SK-N-SH (cell line): Measurements from ENCODE around the gene THSD7A. TPM values are rescaled to one million over a fixed set of nuclear protein-coding genes. Genes with fewer than 3 reads are reported as not detected.

Experiments
- CTCF ChIA-PET: fragments of 300-600, 350-600 bp; formaldehyde crosslinking; extraction: SDS; loops from one replicate; lab custom pipeline; 2021; lab: Yijun Ruan, JAX
- POLR2A ChIA-PET: fragments of 350-600 bp; sonication (Branson Sonifier 250); formaldehyde crosslinking; extraction: SDS; loops from one replicate; lab custom pipeline; 2020; ENCODE audit warnings: antibody characterized with exemption, inconsistent platforms; lab: Yijun Ruan, JAX
- DNase-seq: peaks from one replicate; pipeline ENCODE4 v3.0.0; 2012
- H2AFZ ChIP-seq: fragments of 200-600 bp; sonication (generic); 2 replicates; pipeline ENCODE4 v1.8.1; 2016; ENCODE audit warnings: antibody characterized with exemption, mild to moderate bottlenecking, low read depth
- H3F3A ChIP-seq: fragments of 200-600 bp; sonication (generic); replicated peaks from 2 replicates; pipeline ENCODE3; 2016; ENCODE audit warnings: antibody characterized with exemption, mild to moderate bottlenecking; ENCODE audit not compliant: insufficient read depth
- H3K27ac ChIP-seq, 2 experiments: fragments of 200-500 bp in 1 of 2; fragments of 200-600 bp in 1 of 2; sonication (Bioruptor generic) in 1 of 2; sonication (generic), shearing (Covaris generic) in 1 of 2; 2 replicates each; pipeline versions ENCODE4 v1.5.1 to v1.6.1; 2014 to 2016; ENCODE audit warnings: low read depth in 2 of 2, inconsistent platforms in 1 of 2, low read length in 1 of 2, mild to moderate bottlenecking in 1 of 2, mixed read lengths in 1 of 2
- H3K27me3 ChIP-seq: fragments of 200-600 bp; sonication (generic), shearing (Covaris generic); 2 replicates; pipeline ENCODE4 v1.6.1; 2016; ENCODE audit warnings: mixed run types; ENCODE audit not compliant: insufficient read depth
- H3K36me3 ChIP-seq, 2 experiments: fragments of 200-500 bp in 1 of 2; fragments of 200-600 bp in 1 of 2; sonication (Bioruptor generic) in 1 of 2; sonication (generic) in 1 of 2; replicated peaks in 1 of 2; 2 replicates each; pipeline versions ENCODE3 to v1.5.1; 2014 to 2016; ENCODE audit warnings: low read length in 1 of 2, mild to moderate bottlenecking in 1 of 2; ENCODE audit not compliant: insufficient read depth in 2 of 2, control insufficient read depth in 1 of 2
- H3K4me1 ChIP-seq, 2 experiments: fragments of 200-500 bp in 1 of 2; fragments of 200-600 bp in 1 of 2; sonication (Bioruptor generic) in 1 of 2; sonication (generic), shearing (Covaris generic) in 1 of 2; 2 replicates each; pipeline versions ENCODE4 v1.5.1 to v1.6.1; 2014 to 2016; ENCODE audit warnings: low read depth in 1 of 2, low read length in 1 of 2, mixed run types in 1 of 2; ENCODE audit not compliant: insufficient read depth in 2 of 2, control insufficient read depth in 1 of 2
- H3K4me2 ChIP-seq: fragments of 200-600 bp; sonication (generic), shearing (Covaris generic); 2 replicates; pipeline ENCODE4 v1.6.1; 2017; ENCODE audit warnings: mixed run types
- H3K4me3 ChIP-seq, 2 experiments: fragments of 200-500 bp in 1 of 2; fragments of 200-600 bp in 1 of 2; sonication (Bioruptor generic) in 1 of 2; sonication (generic), shearing (Covaris generic) in 1 of 2; 2 replicates each; pipeline versions ENCODE4 v1.5.1 to v1.8.1; 2014 to 2016; ENCODE audit warnings: low read depth in 2 of 2, inconsistent platforms in 1 of 2, low read length in 1 of 2, mild to moderate bottlenecking in 1 of 2, mixed read lengths in 1 of 2, moderate library complexity in 1 of 2
- H3K79me2 ChIP-seq: fragments of 200-600 bp; sonication (generic); 2 replicates; pipeline ENCODE4 v1.8.1; 2017; ENCODE audit warnings: mild to moderate bottlenecking; ENCODE audit not compliant: insufficient read depth
- H3K9ac ChIP-seq: fragments of 200-600 bp; sonication (generic); 2 replicates; pipeline ENCODE4 v1.6.1; 2017; ENCODE audit warnings: mixed run types
- H3K9me2 ChIP-seq: fragments of 200-600 bp; sonication (generic); 2 replicates; pipeline ENCODE4 v1.6.1; 2017; ENCODE audit warnings: mixed run types
- H3K9me3 ChIP-seq: fragments of 200-600 bp; sonication (generic); 2 replicates; pipeline ENCODE4 v1.6.1; 2017; ENCODE audit warnings: mixed run types, mild to moderate bottlenecking, moderate library complexity
- H4K20me1 ChIP-seq: fragments of 200-600 bp; sonication (generic); 2 replicates; pipeline ENCODE4 v1.6.1; 2017; ENCODE audit warnings: mild to moderate bottlenecking, mixed run types; ENCODE audit not compliant: insufficient read depth
- ELF1 ChIP-seq: IDR thresholded peaks from 2 replicates; pipeline ENCODE4 v1.4.0; 2012
- EP300 ChIP-seq, 2 experiments: IDR thresholded peaks; 2 replicates each; pipeline versions ENCODE4 v1.4.0 to v1.6.1; 2012; ENCODE audit warnings: borderline replicate concordance in 1 of 2, low read depth in 1 of 2, low read length in 1 of 2
- EZH2phosphoT487 ChIP-seq: fragments of 200-600 bp; sonication (generic); IDR thresholded peaks from 2 replicates; pipeline ENCODE4 v1.6.1; 2017; ENCODE audit warnings: low read depth, mixed run types, mild to moderate bottlenecking, antibody characterized with exemption, moderate library complexity, borderline replicate concordance
- FOSL2 ChIP-seq: IDR thresholded peaks from 2 replicates; pipeline ENCODE4 v1.4.0; 2012; ENCODE audit warnings: low read depth, mild to moderate bottlenecking, moderate library complexity, borderline replicate concordance
- FOXJ3 ChIP-seq: sonication (generic); formaldehyde crosslinking; IDR thresholded peaks from 2 replicates; pipeline ENCODE4 v1.5.1; 2020; ENCODE audit warnings: mild to moderate bottlenecking, missing genetic modification reagents
- FOXM1 ChIP-seq: IDR thresholded peaks from 2 replicates; pipeline ENCODE4 v1.4.0; 2012; ENCODE audit warnings: low read depth, mild to moderate bottlenecking
- GABPA ChIP-seq: IDR thresholded peaks from 2 replicates; pipeline ENCODE4 v1.4.0; 2012; ENCODE audit warnings: low read depth, mild to moderate bottlenecking
- GATA2 ChIP-seq: sonication (generic); formaldehyde crosslinking; IDR thresholded peaks from 2 replicates; pipeline ENCODE4 v1.5.0; 2020; ENCODE audit warnings: mild to moderate bottlenecking, missing genetic modification reagents
- JUND ChIP-seq: IDR thresholded peaks from 2 replicates; pipeline ENCODE4 v1.4.0; 2012
- MEF2A ChIP-seq: IDR thresholded peaks from 2 replicates; pipeline ENCODE4 v1.4.0; 2012; ENCODE audit warnings: low read depth, borderline replicate concordance
- NFIC ChIP-seq: IDR thresholded peaks from 2 replicates; pipeline ENCODE4 v1.4.0; 2012; ENCODE audit warnings: borderline replicate concordance
- RCOR1 ChIP-seq: fragments of 150-350 bp; IDR thresholded peaks from 2 replicates; pipeline ENCODE4 v1.6.1; 2017; ENCODE audit warnings: antibody characterized with exemption, low read length
- RFX5 ChIP-seq: IDR thresholded peaks from 2 replicates; pipeline ENCODE4 v1.6.1; 2012; ENCODE audit warnings: mild to moderate bottlenecking, improper control_type of control experiment, low read length
- TAF1 ChIP-seq: IDR thresholded peaks from 2 replicates; pipeline ENCODE4 v1.6.1; 2012; ENCODE audit warnings: low read depth, mild to moderate bottlenecking, low read length, moderate library complexity, borderline replicate concordance
- TCF12 ChIP-seq: IDR thresholded peaks from 2 replicates; pipeline ENCODE4 v1.4.0; 2012
- TEAD4 ChIP-seq: IDR thresholded peaks from 2 replicates; pipeline ENCODE4 v1.4.0; 2012; ENCODE audit warnings: mild to moderate bottlenecking, borderline replicate concordance; ENCODE audit not compliant: insufficient read depth
- ZBTB33 ChIP-seq: IDR thresholded peaks from 2 replicates; pipeline ENCODE4 v1.4.0; 2012; ENCODE audit warnings: low read depth, borderline replicate concordance
- polyA plus RNA-seq, 3 experiments: library from polyadenylated mRNA; depleted of rRNA; stranded (reverse); fragments of >200 nt; gene quantifications; 2 replicates each; pipeline ENCODE4 v1.2.3, GENCODE V29; 2012
- TF ChIP-seq, protein P1 (sequence below): IDR thresholded peaks from 2 replicates; pipeline ENCODE4; 2012
- TF ChIP-seq, protein P2 (sequence below): IDR thresholded peaks from 2 replicates; pipeline ENCODE4 v1.6.1; 2012; ENCODE audit warnings: mild to moderate bottlenecking, low read depth, low read length, moderate library complexity

Gene THSD7A
- polyA plus RNA-seq, 1 of the 3 experiments (the other 2 are of a cell fraction): 0.16 TPM

GRCh38 chr7:11811709-11812108, 20.3 kb downstream of the THSD7A start:
- H3F3A ChIP-seq: no peaks in the 10 kb centered on the region
- H3K4me2 ChIP-seq: no peak overlapping the region
- no peaks in the 10 kb centered on the region for H3K79me2 ChIP-seq
- no peak overlapping the region for H2AFZ ChIP-seq
- peaks cover 0 to 8% of the 10 kb centered on the region in 2 experiments; a peak in 2 of 4 replicates for H3K4me1 ChIP-seq
- no peaks in the 10 kb centered on the region for H4K20me1 ChIP-seq
- H3K4me3 ChIP-seq: no peak overlapping the region
- H3K27ac ChIP-seq: no peak overlapping the region
- no peaks in the 10 kb centered on the region for H3K27me3 ChIP-seq
- no peak overlapping the region for H3K9ac ChIP-seq
- TF ChIP-seq FOSL2: no peak
- no peak for TF ChIP-seq MEF2A
- TF ChIP-seq TCF12: no peak
- TF ChIP-seq ZBTB33: no peak
- TF ChIP-seq ELF1: no peak
- TF ChIP-seq, protein P1, sequence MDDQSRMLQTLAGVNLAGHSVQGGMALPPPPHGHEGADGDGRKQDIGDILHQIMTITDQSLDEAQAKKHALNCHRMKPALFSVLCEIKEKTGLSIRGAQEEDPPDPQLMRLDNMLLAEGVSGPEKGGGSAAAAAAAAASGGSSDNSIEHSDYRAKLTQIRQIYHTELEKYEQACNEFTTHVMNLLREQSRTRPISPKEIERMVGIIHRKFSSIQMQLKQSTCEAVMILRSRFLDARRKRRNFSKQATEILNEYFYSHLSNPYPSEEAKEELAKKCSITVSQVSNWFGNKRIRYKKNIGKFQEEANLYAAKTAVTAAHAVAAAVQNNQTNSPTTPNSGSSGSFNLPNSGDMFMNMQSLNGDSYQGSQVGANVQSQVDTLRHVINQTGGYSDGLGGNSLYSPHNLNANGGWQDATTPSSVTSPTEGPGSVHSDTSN: no peak
- TF ChIP-seq GATA2 (CRISPR knock-in tag): no peak
- no peak for TF ChIP-seq FOXJ3 (CRISPR knock-in tag)
- no peak for TF ChIP-seq FOXM1
- no peak for TF ChIP-seq EP300 (IDR thresholded peaks at IDR 0.05; ENCODE audit: borderline replicate concordance in 1 of 2, low read depth in 1 of 2, low read length in 1 of 2)
- no peak for TF ChIP-seq TAF1
- TF ChIP-seq GABPA: no peak
- no peak for TF ChIP-seq RCOR1
- TF ChIP-seq JUND: no peak
- TF ChIP-seq, protein P2, sequence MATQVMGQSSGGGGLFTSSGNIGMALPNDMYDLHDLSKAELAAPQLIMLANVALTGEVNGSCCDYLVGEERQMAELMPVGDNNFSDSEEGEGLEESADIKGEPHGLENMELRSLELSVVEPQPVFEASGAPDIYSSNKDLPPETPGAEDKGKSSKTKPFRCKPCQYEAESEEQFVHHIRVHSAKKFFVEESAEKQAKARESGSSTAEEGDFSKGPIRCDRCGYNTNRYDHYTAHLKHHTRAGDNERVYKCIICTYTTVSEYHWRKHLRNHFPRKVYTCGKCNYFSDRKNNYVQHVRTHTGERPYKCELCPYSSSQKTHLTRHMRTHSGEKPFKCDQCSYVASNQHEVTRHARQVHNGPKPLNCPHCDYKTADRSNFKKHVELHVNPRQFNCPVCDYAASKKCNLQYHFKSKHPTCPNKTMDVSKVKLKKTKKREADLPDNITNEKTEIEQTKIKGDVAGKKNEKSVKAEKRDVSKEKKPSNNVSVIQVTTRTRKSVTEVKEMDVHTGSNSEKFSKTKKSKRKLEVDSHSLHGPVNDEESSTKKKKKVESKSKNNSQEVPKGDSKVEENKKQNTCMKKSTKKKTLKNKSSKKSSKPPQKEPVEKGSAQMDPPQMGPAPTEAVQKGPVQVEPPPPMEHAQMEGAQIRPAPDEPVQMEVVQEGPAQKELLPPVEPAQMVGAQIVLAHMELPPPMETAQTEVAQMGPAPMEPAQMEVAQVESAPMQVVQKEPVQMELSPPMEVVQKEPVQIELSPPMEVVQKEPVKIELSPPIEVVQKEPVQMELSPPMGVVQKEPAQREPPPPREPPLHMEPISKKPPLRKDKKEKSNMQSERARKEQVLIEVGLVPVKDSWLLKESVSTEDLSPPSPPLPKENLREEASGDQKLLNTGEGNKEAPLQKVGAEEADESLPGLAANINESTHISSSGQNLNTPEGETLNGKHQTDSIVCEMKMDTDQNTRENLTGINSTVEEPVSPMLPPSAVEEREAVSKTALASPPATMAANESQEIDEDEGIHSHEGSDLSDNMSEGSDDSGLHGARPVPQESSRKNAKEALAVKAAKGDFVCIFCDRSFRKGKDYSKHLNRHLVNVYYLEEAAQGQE: no peak
- TF ChIP-seq EZH2phosphoT487: no peak
- no peak for TF ChIP-seq TEAD4
- no peak for TF ChIP-seq NFIC
- TF ChIP-seq RFX5: no peak
- H3K9me3 ChIP-seq: no peaks in the 10 kb centered on the region
- DNase-seq: no peak
- no peaks in the 10 kb centered on the region for H3K36me3 ChIP-seq
- ChIA-PET CTCF (interaction anchor here (1.0 kb wide), 1 partner anchor 17 kb away, joined by 3 read pairs; no protein-coding TSS in a partner anchor), POLR2A (no interaction called here)
- H3K9me2 ChIP-seq: no peaks in the 10 kb centered on the region; the same call in 1 of the 2 replicates
